HTERT RPE-1 (cell line): Measurements from ENCODE around the gene B4GALNT4.
"Not testable (repeated sequence)": the region's sequence is repeated elsewhere in the genome, so short reads cannot be mapped to it uniquely, and the experiment has no call there.

Experiments
- in situ Hi-C: fragments of 300-500 bp; cut with MboI; formaldehyde crosslinking; loops from 4 replicates; pipeline ENCODE4 v1.14.3; 2020; ENCODE audit warnings: low sequenced_read_pairs

Gene B4GALNT4

GRCh38 chr11:391117-392017 lies 22.1 kb downstream of the B4GALNT4 start:
- in situ Hi-C loops = no loop called here

GRCh38 chr11:392102-392777 lies 22.9 kb downstream of the B4GALNT4 start:
- in situ Hi-C loops = no loop called here

- in situ Hi-C loops = no loop called here
Measured at GRCh38 chr11:393219-394033, 24.1 kb downstream of the B4GALNT4 start.

- in situ Hi-C loops = no loop called here
Measured at GRCh38 chr11:394034-394857, 24.9 kb downstream of the B4GALNT4 start, which contains the start of gene PKP3. Gene PKP3 (plus strand): TSS chr11:394209. CDS start chr11:394293, 84 bp downstream.

- in situ Hi-C loops = no loop called here
Measured at GRCh38 chr11:394858-395655, 25.8 kb downstream of the B4GALNT4 start.

- in situ Hi-C loops = no loop called here
Measured at GRCh38 chr11:395866-396265, 26.6 kb downstream of the B4GALNT4 start.

GRCh38 chr11:396511-396947 lies 27.2 kb downstream of the B4GALNT4 start:
- in situ Hi-C loops = no loop called here

GRCh38 chr11:396948-397548 lies 27.7 kb downstream of the B4GALNT4 start:
- in situ Hi-C loops = no loop called here

GRCh38 chr11:398826-399225 lies 29.5 kb downstream of the B4GALNT4 start:
- in situ Hi-C loops = no loop called here

GRCh38 chr11:399731-400211 lies 30.5 kb downstream of the B4GALNT4 start:
- in situ Hi-C loops = no loop called here

- in situ Hi-C loops = no loop called here
Measured at GRCh38 chr11:400241-400689, 31.0 kb downstream of the B4GALNT4 start.

- in situ Hi-C loops = not testable (repeated sequence)
Measured at GRCh38 chr11:401196-401595, 31.9 kb downstream of the B4GALNT4 start.

- in situ Hi-C loops = no loop called here
Measured at GRCh38 chr11:403021-403760, 33.9 kb downstream of the B4GALNT4 start.

GRCh38 chr11:403761-404431 lies 34.6 kb downstream of the B4GALNT4 start:
- in situ Hi-C loops = no loop called here

- in situ Hi-C loops = no loop called here
Measured at GRCh38 chr11:404551-405264, 35.4 kb downstream of the B4GALNT4 start.

- in situ Hi-C loops = no loop called here
Measured at GRCh38 chr11:405323-405953, 36.1 kb downstream of the B4GALNT4 start.
